ENCODE data around the gene TEX2. TPM values are rescaled to one million over a fixed set of nuclear protein-coding genes. Genes with fewer than 3 reads are reported as not detected.

TEX2 gene
- total and polyA plus RNA-seq, 9 of the 15 experiments (the other 6 are each of a cell fraction or from before 2014, with no cell fraction given): 4.1 to 27.6 (median 19.3) TPM

DNA sequence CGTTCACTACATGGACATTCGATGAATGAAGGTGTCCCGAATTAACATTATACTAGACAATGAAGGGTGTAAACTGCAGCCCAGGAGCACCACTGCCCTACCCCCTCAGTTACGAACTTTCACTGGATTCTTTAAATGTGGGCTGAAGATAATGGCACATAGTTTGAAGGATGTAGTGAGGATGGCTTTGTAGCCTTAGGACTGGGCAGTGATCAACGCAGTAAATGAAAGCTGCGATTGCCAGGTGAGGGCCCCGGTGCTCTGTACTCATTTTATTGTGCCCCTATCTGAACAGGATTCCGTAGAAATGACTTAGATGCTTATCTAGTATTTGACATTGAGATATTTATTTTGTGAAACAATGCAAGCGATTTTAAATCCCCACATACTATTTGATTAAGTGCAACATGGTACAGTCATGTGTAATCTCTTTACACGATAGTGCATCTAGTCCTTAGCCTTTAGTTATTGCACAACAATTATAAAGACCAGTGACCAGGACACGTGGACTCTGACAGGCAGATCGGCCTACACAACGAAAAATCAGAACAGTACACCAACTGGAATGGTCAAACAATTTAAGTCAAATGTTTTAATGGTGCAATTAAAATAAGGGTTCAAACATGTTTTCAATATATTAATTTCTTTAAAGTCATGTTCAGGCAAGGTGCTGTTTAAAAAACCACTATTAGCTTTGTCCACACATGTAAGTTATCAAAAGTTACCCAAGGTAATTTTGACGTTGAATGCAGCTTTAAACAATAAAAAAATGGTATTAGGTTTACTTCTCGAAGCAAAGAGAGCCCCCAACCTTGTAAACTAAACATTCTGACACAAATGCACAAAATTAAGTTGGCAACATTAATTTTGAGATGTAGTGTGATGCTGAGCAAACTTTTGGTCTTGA lies 115.7 kb downstream of the TEX2 start (continued):
- TF ChIP-seq ZNF174 (CRISPR knock-in tag; IDR thresholded peaks at IDR 0.05) (0 out of 2 replicates have a peak, but pooled peaks have one; percentile 37), TAF7 (tag; IDR thresholded peaks at IDR 0.05) (no peak), PHB (CRISPR knock-in tag; IDR thresholded peaks at IDR 0.05) (no peak), FOXK2 (conservative IDR thresholded peaks at IDR 0.05 in 1 of 2, IDR thresholded peaks at IDR 0.05 in 1 of 2; ENCODE audit: low read depth in 2 of 2) (no peak), BCL6 (CRISPR knock-in tag; IDR thresholded peaks at IDR 0.05) (no peak), JUND (IDR thresholded peaks at IDR 0.05; ENCODE audit: borderline replicate concordance, low read depth, low read length) (peak; percentile 2; the same call in 1 of the 2 replicates), JUND (tag; IDR thresholded peaks at IDR 0.05; ENCODE audit: borderline replicate concordance, low read depth, low read length) (no peak), NR4A1 (CRISPR knock-in tag; IDR thresholded peaks at IDR 0.05) (no peak), NR4A1 (tag; IDR thresholded peaks at IDR 0.05) (no peak), GATA2 (CRISPR knock-in tag; IDR thresholded peaks at IDR 0.05) (peak; percentile 39; the same call in 1 of the 2 replicates), ARID1B (IDR thresholded peaks at IDR 0.05) (no peak), ZNF316 (IDR thresholded peaks at IDR 0.05) (no peak), DIDO1 (tag; IDR thresholded peaks at IDR 0.05; ENCODE audit: low read depth) (no peak), ZBTB17 (CRISPR knock-in tag; IDR thresholded peaks at IDR 0.05) (no peak), GTF2F1 (IDR thresholded peaks at IDR 0.05; ENCODE audit: low read depth, low read length) (no peak), ZNF830 (CRISPR knock-in tag; IDR thresholded peaks at IDR 0.05) (no peak), FOSL1 (tag; conservative IDR thresholded peaks at IDR 0.05) (peak; percentile 46; the same call in 1 of the 2 replicates), EGR1 (conservative IDR thresholded peaks at IDR 0.05) (no peak), POLR2AphosphoS5 (IDR thresholded peaks at IDR 0.05; ENCODE audit: control insufficient read depth, insufficient read depth, low read depth, low read length) (peak; percentile 54; the same call in 1 of the 2 replicates)
- TF ChIP-seq, protein P1, sequence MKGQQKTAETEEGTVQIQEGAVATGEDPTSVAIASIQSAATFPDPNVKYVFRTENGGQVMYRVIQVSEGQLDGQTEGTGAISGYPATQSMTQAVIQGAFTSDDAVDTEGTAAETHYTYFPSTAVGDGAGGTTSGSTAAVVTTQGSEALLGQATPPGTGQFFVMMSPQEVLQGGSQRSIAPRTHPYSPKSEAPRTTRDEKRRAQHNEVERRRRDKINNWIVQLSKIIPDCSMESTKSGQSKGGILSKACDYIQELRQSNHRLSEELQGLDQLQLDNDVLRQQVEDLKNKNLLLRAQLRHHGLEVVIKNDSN (CRISPR knock-in tag; IDR thresholded peaks at IDR 0.05): peak; percentile 35; the same call in 1 of the 2 replicates
- TF ChIP-seq, protein P2, sequence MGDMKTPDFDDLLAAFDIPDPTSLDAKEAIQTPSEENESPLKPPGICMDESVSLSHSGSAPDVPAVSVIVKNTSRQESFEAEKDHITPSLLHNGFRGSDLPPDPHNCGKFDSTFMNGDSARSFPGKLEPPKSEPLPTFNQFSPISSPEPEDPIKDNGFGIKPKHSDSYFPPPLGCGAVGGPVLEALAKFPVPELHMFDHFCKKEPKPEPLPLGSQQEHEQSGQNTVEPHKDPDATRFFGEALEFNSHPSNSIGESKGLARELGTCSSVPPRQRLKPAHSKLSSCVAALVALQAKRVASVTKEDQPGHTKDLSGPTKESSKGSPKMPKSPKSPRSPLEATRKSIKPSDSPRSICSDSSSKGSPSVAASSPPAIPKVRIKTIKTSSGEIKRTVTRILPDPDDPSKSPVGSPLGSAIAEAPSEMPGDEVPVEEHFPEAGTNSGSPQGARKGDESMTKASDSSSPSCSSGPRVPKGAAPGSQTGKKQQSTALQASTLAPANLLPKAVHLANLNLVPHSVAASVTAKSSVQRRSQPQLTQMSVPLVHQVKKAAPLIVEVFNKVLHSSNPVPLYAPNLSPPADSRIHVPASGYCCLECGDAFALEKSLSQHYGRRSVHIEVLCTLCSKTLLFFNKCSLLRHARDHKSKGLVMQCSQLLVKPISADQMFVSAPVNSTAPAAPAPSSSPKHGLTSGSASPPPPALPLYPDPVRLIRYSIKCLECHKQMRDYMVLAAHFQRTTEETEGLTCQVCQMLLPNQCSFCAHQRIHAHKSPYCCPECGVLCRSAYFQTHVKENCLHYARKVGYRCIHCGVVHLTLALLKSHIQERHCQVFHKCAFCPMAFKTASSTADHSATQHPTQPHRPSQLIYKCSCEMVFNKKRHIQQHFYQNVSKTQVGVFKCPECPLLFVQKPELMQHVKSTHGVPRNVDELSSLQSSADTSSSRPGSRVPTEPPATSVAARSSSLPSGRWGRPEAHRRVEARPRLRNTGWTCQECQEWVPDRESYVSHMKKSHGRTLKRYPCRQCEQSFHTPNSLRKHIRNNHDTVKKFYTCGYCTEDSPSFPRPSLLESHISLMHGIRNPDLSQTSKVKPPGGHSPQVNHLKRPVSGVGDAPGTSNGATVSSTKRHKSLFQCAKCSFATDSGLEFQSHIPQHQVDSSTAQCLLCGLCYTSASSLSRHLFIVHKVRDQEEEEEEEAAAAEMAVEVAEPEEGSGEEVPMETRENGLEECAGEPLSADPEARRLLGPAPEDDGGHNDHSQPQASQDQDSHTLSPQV (IDR thresholded peaks at IDR 0.05): peak; percentile 66
- TF ChIP-seq, protein P3, sequence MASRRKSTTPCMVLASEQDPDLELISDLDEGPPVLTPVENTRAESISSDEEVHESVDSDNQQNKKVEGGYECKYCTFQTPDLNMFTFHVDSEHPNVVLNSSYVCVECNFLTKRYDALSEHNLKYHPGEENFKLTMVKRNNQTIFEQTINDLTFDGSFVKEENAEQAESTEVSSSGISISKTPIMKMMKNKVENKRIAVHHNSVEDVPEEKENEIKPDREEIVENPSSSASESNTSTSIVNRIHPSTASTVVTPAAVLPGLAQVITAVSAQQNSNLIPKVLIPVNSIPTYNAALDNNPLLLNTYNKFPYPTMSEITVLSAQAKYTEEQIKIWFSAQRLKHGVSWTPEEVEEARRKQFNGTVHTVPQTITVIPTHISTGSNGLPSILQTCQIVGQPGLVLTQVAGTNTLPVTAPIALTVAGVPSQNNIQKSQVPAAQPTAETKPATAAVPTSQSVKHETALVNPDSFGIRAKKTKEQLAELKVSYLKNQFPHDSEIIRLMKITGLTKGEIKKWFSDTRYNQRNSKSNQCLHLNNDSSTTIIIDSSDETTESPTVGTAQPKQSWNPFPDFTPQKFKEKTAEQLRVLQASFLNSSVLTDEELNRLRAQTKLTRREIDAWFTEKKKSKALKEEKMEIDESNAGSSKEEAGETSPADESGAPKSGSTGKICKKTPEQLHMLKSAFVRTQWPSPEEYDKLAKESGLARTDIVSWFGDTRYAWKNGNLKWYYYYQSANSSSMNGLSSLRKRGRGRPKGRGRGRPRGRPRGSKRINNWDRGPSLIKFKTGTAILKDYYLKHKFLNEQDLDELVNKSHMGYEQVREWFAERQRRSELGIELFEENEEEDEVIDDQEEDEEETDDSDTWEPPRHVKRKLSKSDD (conservative IDR thresholded peaks at IDR 0.05; ENCODE audit: low read length): no peak
